Activated CD4-positive, alpha-beta T cell treated with anti-CD3 and anti-CD28 coated beads, Interleukin-2, Interleukin-4, amounts not matched to agents 100 ng/mL and 50 ng/mL, durations not matched to agents 16 hours and 8 hours (primary cell): ENCODE measurements around the gene STRN4.
A peak's percentile ranks its signal among the peaks of the same experiment; 100 is the strongest.
"Not testable (repeated sequence)": the region's sequence is repeated elsewhere in the genome, so short reads cannot be mapped to it uniquely, and the experiment has no call there.

ENCODE experiments used
- DNase-seq: peaks from one replicate; pipeline ENCODE4 v3.0.0-alpha.2; 2020; ENCODE audit warnings: low spot score

The STRN4 gene

DNA sequence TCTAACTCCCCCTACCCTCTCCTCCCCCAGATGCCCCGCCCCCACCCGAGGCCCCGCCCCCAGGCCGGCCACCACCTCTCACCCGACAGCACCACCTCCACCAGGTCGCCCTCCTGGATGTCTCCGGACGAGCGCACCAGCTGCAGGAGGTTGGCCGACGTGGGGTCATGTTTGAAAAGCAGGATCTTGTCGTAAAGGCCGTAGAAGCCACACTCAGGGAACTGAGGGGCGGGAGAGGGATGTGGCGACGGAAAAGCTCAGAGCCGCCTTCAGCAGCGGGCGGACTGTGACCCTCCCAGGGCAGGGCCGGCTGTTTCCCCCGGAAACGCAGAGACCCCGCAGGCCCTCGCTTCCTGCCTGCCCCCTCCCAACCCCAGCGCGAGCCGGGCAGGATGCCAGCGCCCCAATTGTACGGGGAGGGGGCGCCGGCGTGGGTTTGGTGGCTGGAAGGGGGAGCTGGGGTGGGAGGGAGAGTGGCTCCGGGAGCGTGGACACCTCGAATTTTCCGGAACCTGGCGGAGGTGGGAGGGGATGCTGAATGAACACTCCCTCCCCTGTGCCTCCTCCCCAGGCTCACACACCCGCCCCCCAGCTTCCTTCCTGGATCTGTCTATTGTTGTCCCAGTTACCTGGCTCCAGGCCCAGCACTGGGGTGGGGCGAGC is 32.3 kb downstream of the STRN4 start:
- DNase-seq = peak; percentile 64

DNA sequence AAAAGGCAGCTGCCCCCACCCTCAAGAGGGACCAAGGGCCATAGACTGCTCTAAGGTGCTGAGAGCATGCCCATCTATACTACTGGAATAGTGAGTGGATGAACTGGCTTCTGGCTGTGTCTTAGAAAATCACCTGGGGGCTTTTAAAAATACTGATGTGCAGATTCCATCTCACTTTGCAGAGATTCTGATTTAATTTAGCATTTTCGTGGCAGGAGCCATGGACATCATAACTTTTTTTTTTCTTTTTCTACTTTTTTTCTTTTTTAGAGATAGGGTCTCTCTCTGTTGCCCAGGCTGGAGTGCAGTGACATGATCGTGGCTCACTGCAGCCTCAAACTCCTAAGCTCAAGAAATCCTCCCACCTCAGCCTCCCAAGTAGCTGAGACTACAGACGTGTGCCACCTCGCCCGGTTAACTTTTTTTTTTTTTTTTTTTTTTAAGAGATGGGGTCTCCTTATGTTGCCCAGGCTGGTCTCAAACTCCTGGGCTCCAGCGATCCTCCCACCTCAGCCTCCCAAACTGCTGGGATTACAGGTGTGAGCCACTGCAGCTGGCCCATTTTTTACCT is 33.4 kb downstream of the STRN4 start:
- DNase-seq = not testable (repeated sequence)

DNA sequence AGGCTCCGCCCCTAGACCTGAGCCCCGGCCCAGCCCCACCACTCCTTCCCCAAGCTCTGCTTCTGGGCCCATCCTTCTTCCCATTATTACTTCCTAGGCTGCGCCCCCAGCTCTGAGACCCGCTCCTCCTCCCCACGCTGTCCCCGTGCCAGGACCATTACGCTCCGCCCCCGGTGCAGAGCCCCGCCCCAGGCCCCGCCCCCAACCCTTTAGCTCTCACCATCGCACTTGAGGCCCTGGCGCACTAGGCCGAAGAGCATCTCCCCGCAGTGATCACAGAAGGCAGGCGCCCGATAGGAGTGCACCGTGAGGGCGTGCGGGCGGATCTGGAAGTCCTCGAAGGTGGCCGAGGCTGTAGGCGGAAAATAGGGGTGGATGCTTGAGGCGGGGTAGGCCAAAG is 35.6 kb downstream of the STRN4 start:
- no peak for DNase-seq

DNA sequence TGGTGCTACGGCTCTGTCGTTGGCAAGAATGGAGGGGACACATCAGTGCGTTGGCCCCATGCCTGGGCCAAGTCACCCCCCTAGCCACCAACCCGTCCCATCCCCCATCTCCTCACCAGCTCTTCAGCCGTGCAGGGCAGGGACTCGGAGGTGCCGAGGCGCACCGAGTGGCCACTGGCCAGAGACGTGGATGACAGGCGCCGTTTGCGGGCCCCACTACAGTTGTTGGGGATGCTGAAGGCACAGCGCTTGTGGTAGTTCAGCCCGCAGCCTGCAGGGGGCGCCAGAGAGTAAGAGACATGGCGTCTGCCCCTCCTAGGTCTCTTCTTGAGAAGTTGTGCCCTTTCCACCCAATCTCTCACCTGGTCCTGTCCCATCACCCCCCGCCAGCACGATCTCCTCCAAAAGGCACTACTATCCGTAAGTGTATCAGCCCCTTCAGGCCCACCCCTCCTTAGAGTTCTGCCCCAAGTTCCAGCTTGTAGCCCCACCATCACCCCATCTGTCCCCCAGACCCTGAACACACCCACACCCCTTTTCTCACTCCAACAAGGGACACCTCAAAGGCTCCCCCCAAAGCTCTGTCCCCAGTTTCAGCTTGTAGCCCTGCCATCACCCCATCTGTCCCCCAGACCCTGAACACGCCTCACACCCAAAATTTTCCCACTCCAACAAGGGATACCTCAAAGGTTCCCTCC is 41.7 kb downstream of the STRN4 start:
- peak; percentile 80 for DNase-seq

DNA sequence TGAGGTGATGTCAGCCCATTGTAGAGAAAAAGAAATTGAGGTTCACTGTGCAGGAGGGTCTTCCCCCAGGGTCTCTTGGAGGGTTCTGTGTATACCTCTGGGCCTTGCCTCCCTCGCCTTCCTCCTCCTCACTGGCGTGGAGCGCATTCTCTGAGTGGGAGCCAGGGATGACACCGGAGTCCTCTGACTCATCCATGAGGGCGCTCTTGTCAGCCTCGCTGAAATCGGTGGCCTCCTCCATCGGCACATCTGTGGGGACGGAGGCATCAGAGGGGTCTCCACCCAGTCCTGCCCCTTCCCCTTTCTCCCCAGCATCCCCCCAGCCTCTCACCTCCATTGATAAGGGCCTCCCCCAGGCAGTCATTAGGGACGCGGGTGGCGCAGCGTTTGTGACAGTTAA is 45.5 kb downstream of the STRN4 start:
- DNase-seq = no peak

DNA sequence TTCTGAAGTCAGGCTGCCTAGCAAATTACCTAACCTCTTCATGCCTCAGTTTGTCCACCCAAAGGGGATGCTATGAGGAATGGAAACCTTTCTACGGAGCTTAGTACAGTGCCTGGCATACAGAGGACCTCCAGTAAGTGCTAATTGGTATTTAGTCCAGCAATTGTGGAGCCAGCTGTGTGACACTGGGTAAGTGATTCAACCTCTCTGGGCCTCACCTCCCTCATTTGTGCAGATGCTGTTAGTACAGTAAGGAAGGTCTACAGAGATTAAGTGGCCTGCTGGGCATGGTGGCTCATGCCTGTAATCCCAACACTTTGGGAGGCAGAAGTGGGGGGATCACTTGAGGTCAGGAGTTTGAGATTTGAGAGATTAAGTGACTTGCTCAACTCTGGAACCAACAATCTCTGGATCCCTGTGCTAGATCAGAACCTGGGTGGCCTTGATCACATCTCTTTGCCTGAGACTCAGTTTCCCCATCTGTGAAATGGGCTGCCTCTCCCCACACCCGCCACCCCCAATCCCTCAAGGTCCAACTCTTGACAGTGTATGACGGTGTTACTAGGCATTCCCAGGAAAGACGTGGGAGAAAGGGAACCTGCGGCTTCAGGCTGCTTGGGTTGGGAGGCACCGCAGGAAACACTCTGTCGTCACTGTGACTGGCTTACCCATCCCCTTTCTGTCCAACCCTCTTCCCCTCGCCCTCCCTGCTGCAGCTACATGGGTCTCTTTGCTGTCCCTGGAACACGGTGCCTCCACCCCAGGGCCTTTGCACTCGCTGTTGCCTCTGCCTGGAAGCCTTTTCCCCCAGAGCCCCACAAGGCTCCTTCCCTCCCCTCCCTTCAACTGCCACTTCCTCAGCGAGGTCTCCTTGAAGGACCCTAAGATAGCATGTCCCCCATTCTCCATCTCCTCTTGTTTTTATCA is 47.6 kb downstream of the STRN4 start:
- no peak for DNase-seq

DNA sequence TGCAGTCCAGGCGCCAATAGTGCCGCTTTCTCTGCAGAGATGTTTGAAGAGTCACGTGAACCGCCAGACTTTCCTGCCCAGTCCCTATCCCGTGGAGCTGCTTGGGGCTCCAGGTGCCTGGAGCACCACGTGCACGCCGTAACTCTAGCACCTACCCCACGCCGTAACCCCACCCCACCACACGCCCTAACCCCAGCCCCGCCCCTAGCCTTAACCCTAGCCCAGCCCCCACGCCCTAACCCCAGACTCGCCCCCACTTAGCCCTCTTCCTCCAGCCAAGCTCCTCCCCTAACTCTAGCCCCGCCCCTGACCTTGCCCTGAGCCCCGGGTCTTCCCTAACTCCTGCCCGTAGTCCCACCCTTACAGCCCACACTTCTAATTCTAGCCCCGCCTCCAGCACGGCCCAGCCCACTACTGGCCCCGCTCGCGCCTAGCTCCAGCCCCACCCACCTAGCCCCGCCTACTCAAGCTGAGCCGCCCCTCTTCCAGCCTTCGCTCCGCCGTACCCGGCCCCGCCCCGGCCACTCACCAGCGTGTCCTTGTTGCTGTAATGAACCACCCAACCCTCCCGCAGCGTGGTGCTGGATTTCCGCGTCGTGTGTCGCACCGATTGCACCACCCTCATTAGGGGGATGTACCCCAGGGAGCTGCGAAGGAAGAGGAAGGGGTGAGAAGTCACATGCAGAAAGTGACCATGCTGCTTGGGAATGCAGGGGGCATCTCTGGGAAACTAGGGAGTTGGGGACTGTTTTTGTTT is 48.9 kb downstream of the STRN4 start:
- DNase-seq = no peak

DNA sequence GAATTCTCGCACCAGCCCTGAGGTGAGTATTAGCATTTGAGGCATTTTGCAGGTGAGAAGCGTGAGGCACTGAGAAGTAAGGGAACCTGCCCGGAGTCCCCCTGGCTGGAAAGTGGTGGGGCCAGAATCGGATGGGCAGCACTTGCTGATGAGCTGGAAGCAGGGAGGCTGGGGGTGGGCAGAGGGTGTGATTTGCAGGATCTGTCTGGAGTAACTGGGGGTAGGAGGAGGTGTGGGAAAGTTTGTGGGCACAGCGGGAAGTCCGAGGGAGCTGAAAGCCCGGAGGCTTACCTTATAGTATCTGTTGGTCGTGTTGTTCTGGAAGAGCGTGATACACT is 49.4 kb downstream of the STRN4 start:
- DNase-seq = no peak

DNA sequence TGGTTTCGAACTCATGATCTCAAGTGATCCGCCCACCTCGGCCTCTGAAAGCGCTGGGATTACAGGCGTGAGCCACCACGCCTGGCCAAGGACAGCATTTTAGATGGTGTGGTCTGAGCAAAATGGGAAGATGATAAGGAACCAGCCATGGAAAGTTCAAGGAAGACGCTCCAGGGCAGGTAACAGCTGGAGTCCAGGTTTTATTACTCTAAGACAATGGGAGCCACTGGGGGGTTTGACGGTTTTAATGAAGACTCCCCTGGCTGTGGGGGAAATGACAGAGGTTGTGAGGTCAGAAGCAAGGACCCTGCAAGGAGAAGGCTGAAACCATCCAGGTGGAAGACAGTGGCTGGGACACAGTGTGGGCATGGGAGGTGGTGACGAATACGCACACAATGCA is 50.2 kb downstream of the STRN4 start:
- DNase-seq = no peak

DNA sequence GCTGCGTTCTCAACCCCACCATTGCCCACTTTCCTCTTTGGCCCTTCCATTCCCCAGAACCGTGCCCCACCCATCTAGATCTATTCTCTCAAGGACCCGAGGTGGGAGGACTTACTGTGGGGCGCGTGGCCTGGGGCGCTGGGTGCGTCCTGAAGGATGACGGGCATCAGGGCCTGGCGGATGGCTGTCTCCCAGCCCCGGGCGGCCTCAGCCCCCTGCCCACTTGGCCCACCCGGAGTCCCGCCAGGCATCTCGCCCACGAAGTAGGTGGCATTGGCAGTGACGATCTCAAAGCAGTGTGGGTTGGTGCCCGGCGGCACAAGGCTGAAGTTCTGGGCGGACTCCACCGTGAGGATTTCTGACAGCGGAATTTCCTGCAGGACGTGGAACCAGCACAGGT is 52.5 kb downstream of the STRN4 start:
- DNase-seq = no peak

DNA sequence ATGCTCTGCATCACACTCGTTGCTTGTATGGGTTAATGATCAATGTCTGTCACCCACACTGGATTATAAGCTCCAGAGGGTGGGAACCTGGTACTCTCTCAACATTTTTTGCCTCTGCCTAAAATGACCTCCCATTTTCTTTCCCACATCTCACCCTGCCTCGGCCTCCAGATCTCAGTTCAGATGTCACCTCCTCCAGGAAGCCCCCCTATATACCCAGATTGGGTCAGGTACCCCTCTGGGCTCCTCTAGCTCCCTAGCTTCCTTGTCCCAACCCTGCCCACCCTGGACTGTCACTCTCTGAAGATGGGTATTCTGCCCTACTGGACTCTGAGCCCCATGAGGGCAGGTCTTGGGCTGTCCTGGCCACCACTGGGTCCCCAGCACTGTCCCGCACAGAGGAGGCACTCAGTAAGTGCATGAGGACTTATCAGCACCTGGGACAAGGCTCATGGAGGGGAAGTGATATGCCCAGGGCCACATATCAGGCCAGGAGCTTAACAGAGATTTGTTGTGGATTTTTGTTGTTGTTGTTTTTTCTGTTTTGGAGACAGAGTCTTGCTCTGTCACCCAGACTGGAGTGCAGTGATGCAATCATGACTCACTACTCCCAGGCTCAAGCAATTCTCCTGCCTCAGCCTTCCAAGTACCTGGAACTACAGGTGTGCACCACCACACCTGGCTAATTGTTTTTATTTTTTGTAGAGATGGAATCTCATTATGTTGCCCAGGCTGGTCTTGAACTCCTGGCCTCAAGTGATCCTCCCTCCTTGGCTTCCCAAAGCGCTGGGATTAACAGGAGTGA is 53.1 kb downstream of the STRN4 start:
- no peak for DNase-seq

DNA sequence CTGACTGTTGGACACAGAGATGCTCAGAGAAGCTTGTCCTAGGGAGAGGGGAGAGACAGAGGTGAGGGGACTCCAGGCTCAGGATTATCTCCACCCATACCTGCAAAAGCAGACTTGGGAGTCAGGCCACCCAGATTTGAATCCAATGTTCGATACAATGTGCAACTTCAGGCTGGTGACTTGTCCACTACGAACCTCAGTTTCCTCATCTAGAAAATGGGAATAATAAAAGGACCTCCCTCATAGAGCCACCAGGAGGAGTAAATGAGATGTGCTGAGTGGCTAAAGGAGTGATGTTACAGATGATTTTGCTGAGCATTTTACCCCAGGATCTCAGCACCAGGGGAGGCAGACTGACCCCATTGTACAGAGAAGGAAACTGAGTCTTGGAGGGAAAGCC is 54.3 kb downstream of the STRN4 start:
- no peak for DNase-seq

DNA sequence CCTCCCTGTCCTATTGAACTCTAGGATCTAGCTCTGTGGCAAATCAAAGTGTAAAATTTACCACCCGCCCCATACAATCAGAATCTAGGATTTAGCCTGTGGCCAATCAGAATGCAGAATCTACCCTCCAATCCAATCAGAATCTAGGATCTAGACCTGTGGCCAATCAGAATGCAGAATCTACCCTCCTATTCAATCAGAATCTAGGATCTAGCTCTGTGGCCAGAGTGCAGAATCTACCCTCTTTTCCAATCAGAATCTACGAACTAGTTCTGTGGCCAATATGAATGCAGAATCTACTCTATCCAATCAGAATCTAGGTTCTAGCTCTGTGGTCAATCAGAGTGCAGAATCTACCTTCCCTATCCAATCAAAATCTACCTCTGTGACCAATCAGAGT is 55.1 kb downstream of the STRN4 start:
- no peak for DNase-seq

DNA sequence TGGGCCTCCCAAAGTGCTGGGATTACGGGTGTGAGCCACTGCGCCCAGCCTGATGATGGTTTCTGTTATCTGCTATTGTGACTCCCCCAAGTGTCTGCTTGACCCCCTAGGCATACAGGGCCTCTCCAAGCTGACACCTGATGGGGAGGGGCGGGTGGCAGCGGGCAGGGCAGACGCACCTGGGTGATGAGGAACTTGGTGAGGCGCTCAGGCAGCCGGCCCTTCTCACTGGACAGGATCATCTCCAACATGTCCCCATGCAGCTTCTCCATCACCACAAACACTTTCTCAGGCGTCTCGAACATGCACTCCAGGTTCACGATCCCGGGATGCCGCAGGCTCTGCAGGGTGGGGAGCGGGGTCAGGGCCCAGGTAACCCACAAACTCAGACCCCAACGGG is 56.9 kb downstream of the STRN4 start:
- no peak for DNase-seq

DNA sequence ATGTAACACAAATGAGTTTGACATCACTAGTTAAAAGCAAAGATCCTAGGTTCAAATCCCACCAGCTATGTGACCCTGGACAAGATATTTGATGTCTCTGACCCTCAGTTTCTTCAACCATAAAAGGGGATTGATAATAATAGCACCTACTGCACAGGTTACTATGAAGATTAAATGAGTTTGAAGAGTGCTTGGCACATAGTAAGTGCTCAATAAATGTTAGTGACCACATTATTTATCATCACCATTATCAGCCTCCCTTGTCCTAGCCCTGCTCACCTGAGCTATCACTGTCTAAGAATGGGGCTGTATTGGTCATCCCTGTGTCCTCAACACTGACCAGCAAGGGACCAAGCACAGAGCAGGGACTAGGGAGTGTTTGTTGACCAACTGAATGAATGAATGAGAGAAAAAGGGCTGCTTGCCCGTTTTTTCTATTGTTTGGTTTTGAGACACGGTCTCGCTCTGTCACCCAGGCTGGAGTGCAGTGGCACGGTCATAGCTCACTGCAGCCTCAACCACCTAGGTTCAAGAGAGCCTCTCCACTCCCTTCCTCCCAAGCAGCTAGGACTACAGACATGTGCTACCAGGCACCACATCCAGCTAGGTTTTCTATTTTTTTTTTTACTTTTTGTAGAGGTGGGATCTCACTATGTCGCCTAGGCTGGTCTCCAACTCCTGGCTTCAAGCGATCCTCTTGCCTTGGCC is 58.7 kb downstream of the STRN4 start:
- DNase-seq = no peak

DNA sequence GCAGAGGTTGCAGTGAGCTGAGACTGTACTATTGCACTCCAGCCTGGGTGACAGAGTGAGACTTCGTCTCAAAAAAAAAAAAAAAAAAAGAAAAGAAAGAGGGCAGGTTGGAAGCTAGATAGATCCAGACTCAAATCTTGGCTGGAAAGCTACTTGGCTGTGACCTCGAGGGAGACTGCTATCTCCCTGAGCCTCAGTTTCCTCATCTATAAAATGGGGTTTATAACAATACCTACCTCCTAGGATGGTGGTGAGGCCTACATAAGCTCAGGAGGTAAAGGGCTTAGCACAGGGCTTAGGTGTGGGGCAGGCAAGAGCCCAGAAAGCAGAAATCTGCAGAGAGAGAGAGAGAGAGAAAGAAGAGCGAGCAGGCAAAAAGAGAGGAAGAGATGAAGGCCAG is 61.1 kb downstream of the STRN4 start:
- no peak for DNase-seq

DNA sequence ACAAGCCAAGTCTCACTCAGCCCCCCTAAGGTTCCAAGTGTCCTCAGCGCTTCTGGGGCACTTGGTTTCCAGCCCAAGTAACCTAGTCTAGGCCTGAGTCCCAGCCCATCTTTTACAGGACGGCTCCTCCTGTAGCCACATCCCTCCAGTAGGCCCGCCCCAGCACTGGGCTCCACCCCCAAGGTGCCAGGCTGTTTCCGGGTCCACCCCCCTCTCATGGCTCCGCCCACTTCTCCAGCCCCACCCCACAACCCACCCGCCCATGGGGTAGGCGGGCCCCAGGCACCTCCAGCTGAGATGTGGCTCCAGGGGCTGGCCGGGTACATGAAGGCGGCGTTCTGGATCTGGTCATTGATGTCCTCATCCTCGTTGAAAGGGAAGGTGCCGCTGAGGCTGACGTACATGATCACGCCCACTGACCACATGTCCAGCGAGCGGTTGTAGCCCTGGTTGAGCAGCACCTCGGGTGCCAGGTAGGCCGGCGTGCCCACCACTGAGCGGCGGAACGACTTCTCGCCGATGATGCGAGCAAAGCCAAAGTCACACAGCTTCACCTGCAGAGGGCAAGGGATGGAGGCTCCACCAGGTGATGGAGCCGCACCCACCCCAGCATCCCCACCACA is 68.0 kb downstream of the STRN4 start:
- peak; percentile 56 for DNase-seq

DNA sequence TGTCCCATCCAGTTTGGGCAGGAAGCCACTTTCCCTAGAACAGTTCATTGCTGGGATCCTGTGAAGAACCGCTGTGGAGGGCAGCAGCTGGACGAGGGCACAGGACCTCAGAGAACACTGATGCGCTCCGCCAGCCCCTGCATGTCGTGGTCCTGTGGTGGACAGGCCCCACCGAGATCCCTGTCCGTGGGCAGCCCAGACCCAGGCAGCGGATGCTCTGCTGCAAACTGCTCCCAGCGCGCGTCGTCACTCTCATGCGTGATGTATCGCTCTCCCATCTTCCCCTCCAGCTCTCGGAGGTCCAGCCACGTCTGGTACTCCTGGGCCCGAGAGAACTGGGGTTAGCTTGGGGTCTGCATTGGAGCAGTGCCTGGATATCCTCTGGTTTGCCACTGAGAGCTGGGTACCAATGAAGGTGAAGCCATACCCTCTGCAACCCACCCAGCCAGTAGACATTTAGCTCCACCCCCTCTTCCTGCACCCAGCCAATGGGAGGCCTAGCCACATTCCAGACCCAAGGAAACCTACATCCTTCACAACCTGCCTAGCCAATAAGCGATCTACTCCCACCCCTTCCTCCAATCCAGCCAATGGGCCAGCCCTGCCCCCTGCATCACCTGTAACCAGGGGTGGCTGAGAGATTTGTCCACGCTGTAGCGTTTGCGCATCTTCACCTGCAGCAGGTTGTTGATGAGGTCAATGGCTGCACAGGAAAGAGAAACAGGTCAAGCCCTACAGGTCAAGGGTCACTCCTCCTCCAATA is 71.7 kb downstream of the STRN4 start:
- no peak for DNase-seq

DNA sequence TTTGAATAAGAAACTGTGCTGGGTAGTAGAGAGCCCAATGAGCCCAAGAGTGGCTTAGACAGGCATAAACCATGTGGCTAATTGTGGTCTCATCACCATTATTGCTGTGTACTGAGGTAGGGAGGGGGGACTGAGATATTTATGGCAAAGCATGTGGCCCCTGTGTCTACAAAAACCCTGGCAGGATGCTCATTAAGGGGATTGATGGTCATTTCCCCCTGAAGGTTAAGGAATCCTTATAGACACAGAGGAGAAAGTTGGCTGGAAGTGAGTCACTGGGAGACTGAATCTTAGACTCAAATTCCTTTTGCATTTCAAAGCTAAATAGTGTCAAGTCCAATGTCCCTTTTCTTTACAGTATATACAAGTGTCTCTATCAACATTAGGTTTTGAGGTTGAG is 75.4 kb downstream of the STRN4 start:
- DNase-seq = no peak
